ENCODE data around the gene FAM118B. TPM values are rescaled to one million over a fixed set of nuclear protein-coding genes. Genes with fewer than 3 reads are reported as not detected.

FAM118B gene
- total and polyA plus RNA-seq, 7 donors, result 13.3 to 46.7 (median 20.0) TPM

DNA sequence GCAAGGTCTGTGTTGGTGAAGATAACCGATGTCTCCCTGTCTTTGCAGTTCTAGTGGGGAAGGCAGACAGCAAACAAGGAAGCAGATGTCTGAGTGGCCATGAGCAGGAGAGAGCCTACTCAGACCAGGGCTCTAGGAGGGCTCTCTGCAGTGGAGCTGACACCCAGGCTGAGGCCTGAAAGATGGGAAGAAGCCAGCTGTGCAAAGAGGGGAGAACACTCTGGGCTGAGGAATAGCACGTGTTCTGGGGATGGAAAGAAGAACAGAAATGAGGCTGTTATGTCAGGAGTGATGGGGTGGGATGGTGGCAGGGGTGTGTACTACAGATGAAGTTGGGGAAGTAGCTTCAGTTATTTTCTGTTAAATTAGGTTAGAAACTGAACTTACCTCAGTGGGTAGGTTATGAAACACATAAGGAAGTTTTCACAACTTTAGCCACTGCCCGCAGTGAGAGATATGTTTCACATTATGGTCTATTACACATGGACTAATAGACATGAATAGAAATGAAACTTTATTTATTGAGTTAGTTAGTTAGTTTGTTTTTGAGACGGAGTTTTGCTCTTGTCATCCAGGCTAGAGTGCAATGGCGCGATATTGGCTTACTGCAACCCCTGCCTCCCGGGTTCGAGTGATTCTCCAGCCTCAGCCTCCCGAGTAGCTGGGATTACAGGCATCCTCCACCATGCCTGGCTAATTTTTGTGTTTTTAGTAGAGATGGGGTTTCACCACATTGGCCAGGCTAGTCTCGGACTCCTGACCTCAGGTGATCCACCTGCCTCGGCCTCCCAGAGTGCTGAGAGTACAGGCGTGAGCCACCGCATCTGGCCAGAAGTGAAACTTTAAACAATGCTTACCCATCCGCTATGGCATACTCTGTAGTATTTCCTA, 100.1 kb downstream of the FAM118B start:
- DNase-seq (no peak), ATAC-seq (no peak)
- no peak overlapping the region for H3K4me3 ChIP-seq
- no peaks in the 10 kb centered on the region for H3K27me3 ChIP-seq (ENCODE audit: insufficient read depth in 3 of 3, low read length in 2 of 3)
- intact Hi-C loops (cut with DNase I), result loop anchor here (2.0 to 10.0 kb wide), 3 partner anchors 53 to 169 kb away; no protein-coding TSS in a partner anchor
- H3K27ac ChIP-seq, result no peak overlapping the region
- no peaks in the 10 kb centered on the region for H3K9me3 ChIP-seq
- no peak for TF ChIP-seq CTCF (IDR thresholded peaks at IDR 0.05)
- H3K36me3 ChIP-seq (ENCODE audit: insufficient read depth in 1 of 2, low read depth in 1 of 2), result peaks cover 2 to 41% of the 10 kb centered on the region in 2 donors
- 91 to 95% (median 93%) methylated on average over 14 of the region's 14 CpGs for WGBS, 3 donors
- H3K4me1 ChIP-seq, result peaks cover 23% of the 10 kb centered on the region

Other genes starting within 250 kb of the FAM118B start
- gene CDON, start 148.9 kb upstream of the FAM118B start, total RNA-seq, result 1 to 10 TPM; 1.3 to 5.6 (median 1.5) TPM
- 1 to 10 TPM in 1 of 3 donors, under 1 TPM in 2; 0.63 to 1.0 (median 0.79) TPM for gene CDON, start 148.9 kb upstream of the FAM118B start, polyA plus RNA-seq
- gene RPUSD4, start 132 bp upstream of the FAM118B start, total RNA-seq, result 100 to 1,000 TPM in 1 of 4 donors, 10 to 100 TPM in 3; 75.1 to 139 (median 88.7) TPM
- gene RPUSD4, start 132 bp upstream of the FAM118B start, polyA plus RNA-seq, result 100 to 1,000 TPM in 1 of 3 donors, 10 to 100 TPM in 2; 61.6 to 128 (median 65.9) TPM
- 100 to 1,000 TPM in 1 of 4 donors, 10 to 100 TPM in 3; 54.4 to 105 (median 71.2) TPM for gene SRPRA, start 57.1 kb downstream of the FAM118B start, total RNA-seq
- gene SRPRA, start 57.1 kb downstream of the FAM118B start, polyA plus RNA-seq, result 10 to 100 TPM; 48.7 to 82.2 (median 76.2) TPM
- 10 to 100 TPM; 12.3 to 27.7 (median 21.7) TPM for gene FOXRED1, start 57.4 kb downstream of the FAM118B start, total RNA-seq
- 10 to 100 TPM; 17.9 to 27.1 (median 18.3) TPM for gene FOXRED1, start 57.4 kb downstream of the FAM118B start, polyA plus RNA-seq
- gene TIRAP, start 71.3 kb downstream of the FAM118B start, total RNA-seq, result 1 to 10 TPM; 5.8 to 9.6 (median 6.5) TPM
- gene TIRAP, start 71.3 kb downstream of the FAM118B start, polyA plus RNA-seq, result 1 to 10 TPM; 3.3 to 7.9 (median 4.1) TPM
- 10 to 100 TPM; 11.8 to 16.7 (median 14.2) TPM for gene DCPS, start 92.3 kb downstream of the FAM118B start, total RNA-seq
- gene DCPS, start 92.3 kb downstream of the FAM118B start, polyA plus RNA-seq, result 10 to 100 TPM; 12.1 to 20.5 (median 15.5) TPM
- gene ST3GAL4, start 143.9 kb downstream of the FAM118B start, total RNA-seq, result 1 to 10 TPM; 4.1 to 9.3 (median 6.3) TPM
- 1 to 10 TPM; 3.5 to 4.7 (median 3.6) TPM for gene ST3GAL4, start 143.9 kb downstream of the FAM118B start, polyA plus RNA-seq